Tibial artery (tissue), 4 donors: Measurements from ENCODE around the gene SELP.
"Not testable (repeated sequence)": the region's sequence is repeated elsewhere in the genome, so short reads cannot be mapped to it uniquely, and the experiment has no call there.

Experiments used
- DNase-seq, 2 donors: peaks; one replicate each; pipeline ENCODE4 v3.0.0-alpha.2; 2019
- H3K27ac ChIP-seq, 2 donors: fragments of 200-600 bp; sonication (generic) in 1 of 2; 1 replicate in 1 of 2; 2 replicates in 1 of 2; pipeline ENCODE4 v1.5.1; 2018 to 2019; ENCODE audit warnings: mild to moderate bottlenecking in 1 of 2
- H3K27me3 ChIP-seq, 2 donors: fragments of 200-600 bp; sonication (generic) in 1 of 2; one replicate each; pipeline versions ENCODE4 v1.5.1 to v1.6.0; 2016 to 2019
- H3K36me3 ChIP-seq, 3 donors: fragments of 200-600 bp; sonication (generic) in 2 of 3; one replicate each; pipeline ENCODE4 v1.5.1; 2016 to 2019; ENCODE audit warnings: mild to moderate bottlenecking in 2 of 3
- H3K4me1 ChIP-seq, 4 donors: fragments of 200-600 bp; sonication (generic) in 2 of 4; 1 replicate in 3 of 4; 2 replicates in 1 of 4; pipeline ENCODE4 v1.5.1; 2016 to 2019
- H3K4me3 ChIP-seq, 2 donors: fragments of 200-600 bp; sonication (generic) in 1 of 2; 1 replicate in 1 of 2; 2 replicates in 1 of 2; pipeline ENCODE4 v1.5.1; 2018 to 2019; ENCODE audit warnings: mild to moderate bottlenecking in 2 of 2
- H3K9me3 ChIP-seq, 3 donors: fragments of 200-600 bp; sonication (generic) in 1 of 3; one replicate each; pipeline ENCODE4 v1.5.1; 2016 to 2019
- CTCF ChIP-seq, 2 experiments: fragments of 200-600 bp in 1 of 2; fragments of 450-650 bp in 1 of 2; IDR thresholded peaks; one replicate each; pipeline ENCODE4 v1.5.1; 2017 to 2019; ENCODE audit warnings: antibody characterized with exemption in 2 of 2, mild to moderate bottlenecking in 1 of 2, moderate library complexity in 1 of 2
- intact Hi-C: fragments of 100-400 bp; cut with DNase I; formaldehyde crosslinking; loops from one replicate; pipeline ENCODE4 v1.15.0; 2023; ENCODE audit warnings: low total_unique reads

SELP gene

GRCh38 chr1:169630006-169630405, at the start of gene SELP:
TSS of gene SELP (minus strand) at chr1:169630124. CDS start at chr1:169630074, 50 bp downstream.
- H3K27ac ChIP-seq, result no peak within 1 kb of the TSS
- intact Hi-C loops, result no loop called here
- DNase-seq, result no peak
- H3K27me3 ChIP-seq, result no peaks in the 10 kb centered on the region
- H3K4me1 ChIP-seq, result no peaks in the 10 kb centered on the region
- no peak for TF ChIP-seq CTCF (IDR thresholded peaks at IDR 0.05)
- no peaks in the 10 kb centered on the region for H3K36me3 ChIP-seq
- no peak within 1 kb of the TSS for H3K4me3 ChIP-seq
- peaks cover 6 to 19% (median 18%) of the 10 kb centered on the region in 3 donors for H3K9me3 ChIP-seq

- Histone ChIP-seq H3K27ac (no peak overlapping the region), H3K4me3 (no peak overlapping the region), H3K9me3 (no peaks in the 10 kb centered on the region), H3K27me3 (no peaks in the 10 kb centered on the region), H3K4me1 (no peaks in the 10 kb centered on the region), H3K36me3 (no peaks in the 10 kb centered on the region)
- no peak for TF ChIP-seq CTCF (IDR thresholded peaks at IDR 0.05)
- intact Hi-C loops, result no loop called here
- DNase-seq, result no peak
Measured at GRCh38 chr1:169679692-169680091, 49.8 kb upstream of the SELP start.

GRCh38 chr1:169676001-169676400, 46.1 kb upstream of the SELP start:
- Histone ChIP-seq H3K27me3 (no peaks in the 10 kb centered on the region), H3K4me1 (no peaks in the 10 kb centered on the region), H3K9me3 (no peaks in the 10 kb centered on the region), H3K27ac (no peak overlapping the region), H3K4me3 (no peak overlapping the region), H3K36me3 (no peaks in the 10 kb centered on the region)
- no peak for DNase-seq
- intact Hi-C loops, result no loop called here
- no peak for TF ChIP-seq CTCF (IDR thresholded peaks at IDR 0.05)

- no peak overlapping the region for H3K4me3 ChIP-seq
- intact Hi-C loops, result no loop called here
Measured at GRCh38 chr1:169670836-169671235, 40.9 kb upstream of the SELP start.

GRCh38 chr1:169670244-169670643, 40.3 kb upstream of the SELP start:
- H3K36me3 ChIP-seq, DNase-seq, H3K27ac ChIP-seq, intact Hi-C loops, H3K9me3 ChIP-seq, H3K4me3 ChIP-seq, H3K27me3 ChIP-seq, H3K4me1 ChIP-seq: not testable (repeated sequence)

More at GRCh38 chr1:169670836-169671235, 40.9 kb upstream of the SELP start:
- H3K36me3 ChIP-seq, result no peaks in the 10 kb centered on the region
- no peak overlapping the region for H3K27ac ChIP-seq
- H3K27me3 ChIP-seq, result no peaks in the 10 kb centered on the region
- no peaks in the 10 kb centered on the region for H3K9me3 ChIP-seq
- DNase-seq, result no peak
- H3K4me1 ChIP-seq, result no peaks in the 10 kb centered on the region
- TF ChIP-seq CTCF (IDR thresholded peaks at IDR 0.05), result no peak

GRCh38 chr1:169667699-169668596, 38.0 kb upstream of the SELP start:
- H3K27me3 ChIP-seq, DNase-seq, H3K27ac ChIP-seq, intact Hi-C loops, H3K36me3 ChIP-seq, H3K4me1 ChIP-seq, H3K4me3 ChIP-seq, H3K9me3 ChIP-seq: not testable (repeated sequence)

- not testable (repeated sequence) for H3K27me3 ChIP-seq, H3K36me3 ChIP-seq, H3K27ac ChIP-seq
Measured at GRCh38 chr1:169667227-169667639, 37.3 kb upstream of the SELP start.

GRCh38 chr1:169662680-169663079, 32.8 kb upstream of the SELP start:
- H3K4me3 ChIP-seq, H3K9me3 ChIP-seq, DNase-seq, H3K27ac ChIP-seq, H3K27me3 ChIP-seq, H3K36me3 ChIP-seq, H3K4me1 ChIP-seq, intact Hi-C loops: not testable (repeated sequence)

More at GRCh38 chr1:169667227-169667639, 37.3 kb upstream of the SELP start:
- DNase-seq, intact Hi-C loops, H3K9me3 ChIP-seq, H3K4me1 ChIP-seq, H3K4me3 ChIP-seq: not testable (repeated sequence)

- H3K36me3 ChIP-seq, intact Hi-C loops, H3K4me1 ChIP-seq, H3K27ac ChIP-seq, H3K27me3 ChIP-seq, H3K9me3 ChIP-seq, H3K4me3 ChIP-seq, DNase-seq: not testable (repeated sequence)
Measured at GRCh38 chr1:169661066-169661465, 31.1 kb upstream of the SELP start.

- intact Hi-C loops, H3K27ac ChIP-seq, H3K36me3 ChIP-seq, H3K9me3 ChIP-seq, H3K4me3 ChIP-seq, H3K4me1 ChIP-seq, H3K27me3 ChIP-seq, DNase-seq: not testable (repeated sequence)
Measured at GRCh38 chr1:169658777-169659176, 28.9 kb upstream of the SELP start.
